ENCODE results near the gene LINC00237. TPM values are rescaled to one million over a fixed set of nuclear protein-coding genes. Genes with fewer than 3 reads are reported as not detected.

LINC00237 gene
- total and polyA plus RNA-seq, 9 of the 15 experiments (the other 6 are each of a cell fraction or from before 2014, with no cell fraction given): not detected

DNA sequence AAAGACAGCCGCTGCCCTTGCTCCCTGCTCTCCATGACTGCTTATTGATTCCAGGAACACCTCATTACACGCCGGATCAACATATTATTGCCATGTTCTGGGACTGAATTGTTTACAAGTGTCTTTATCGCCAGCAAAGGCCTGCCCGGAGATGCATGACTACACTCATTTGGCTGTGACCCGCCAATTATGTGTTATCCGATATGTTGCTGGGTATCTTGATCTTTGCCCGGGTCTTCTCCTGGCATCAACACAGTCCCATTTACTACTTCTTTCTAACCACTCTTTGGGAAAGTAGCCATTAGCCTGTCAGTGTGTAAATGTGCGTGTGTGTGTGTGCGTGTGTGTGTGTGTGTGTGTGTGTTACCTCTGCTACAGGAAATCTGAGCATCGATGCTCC lies 15.4 kb downstream of the LINC00237 start:
- Histone ChIP-seq H3K9ac (ENCODE audit: insufficient read depth in 1 of 2, low read depth in 2 of 2, low read length in 2 of 2) (no peak overlapping the region), H3K27ac (ENCODE audit: extremely low read depth, low read depth, low read length) (no peak overlapping the region), H3K4me2 (ENCODE audit: insufficient read depth, low read length) (no peak overlapping the region), H3K9me3 (replicated peaks; ENCODE audit: control insufficient read depth, insufficient read depth, low read depth, low read length) (no peaks in the 10 kb centered on the region), H3K4me1 (replicated peaks in 1 of 2; ENCODE audit: control insufficient read depth in 2 of 2, insufficient read depth in 2 of 2, low read length in 2 of 2) (no peaks in the 10 kb centered on the region; a peak in 1 of 5 replicates), H3K4me3 (no peak overlapping the region), H3K36me3 (ENCODE audit: control insufficient read depth, insufficient read depth, low read length) (no peaks in the 10 kb centered on the region), H3K27me3 (ENCODE audit: control insufficient read depth in 2 of 2, insufficient read depth in 2 of 2, low read length in 2 of 2) (peaks cover 5 to 8% of the 10 kb centered on the region in 2 experiments; a peak in 3 of 5 replicates), H4K20me1 (replicated peaks; ENCODE audit: control insufficient read depth, insufficient read depth, low read length) (no peaks in the 10 kb centered on the region), H2AFZ (ENCODE audit: low read depth, low read length) (no peak overlapping the region), H3K9me1 (ENCODE audit: control insufficient read depth, insufficient read depth, low read length) (no peaks in the 10 kb centered on the region), H3K79me2 (ENCODE audit: control insufficient read depth, insufficient read depth, low read length) (no peaks in the 10 kb centered on the region)
- DNase-seq (ENCODE audit: extremely low read depth in 1 of 4, low spot score in 3 of 4): no peak
- ChIA-PET CTCF (ENCODE audit: low intra/inter-chr PET ratio) (no interaction called here), POLR2A (no interaction called here)
- no peak for FAIRE-seq
- in situ Hi-C loops (cut with MboI): no loop called here
- no peak for ATAC-seq
- intact Hi-C loops (cut with micrococcal nuclease): no loop called here
- BruUV-seq (replicated peaks): no TSS peak
- WGBS (ENCODE audit: insufficient coverage, low coverage, missing lambda C conversion rate): 26% methylated on average over 11 of the region's 11 CpGs
- TF ChIP-seq, protein P1, sequence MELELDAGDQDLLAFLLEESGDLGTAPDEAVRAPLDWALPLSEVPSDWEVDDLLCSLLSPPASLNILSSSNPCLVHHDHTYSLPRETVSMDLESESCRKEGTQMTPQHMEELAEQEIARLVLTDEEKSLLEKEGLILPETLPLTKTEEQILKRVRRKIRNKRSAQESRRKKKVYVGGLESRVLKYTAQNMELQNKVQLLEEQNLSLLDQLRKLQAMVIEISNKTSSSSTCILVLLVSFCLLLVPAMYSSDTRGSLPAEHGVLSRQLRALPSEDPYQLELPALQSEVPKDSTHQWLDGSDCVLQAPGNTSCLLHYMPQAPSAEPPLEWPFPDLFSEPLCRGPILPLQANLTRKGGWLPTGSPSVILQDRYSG (tag; conservative IDR thresholded peaks at IDR 0.05; ENCODE audit: low read depth): no peak
- no peak for TF ChIP-seq ARID1B (IDR thresholded peaks at IDR 0.05)
- no peak for TF ChIP-seq SREBF1 (IDR thresholded peaks at IDR 0.05; ENCODE audit: borderline replicate concordance, low read depth, low read length)
- no peak for TF ChIP-seq FOXK1 (CRISPR knock-in tag; IDR thresholded peaks at IDR 0.05; ENCODE audit: borderline replicate concordance)
- TF ChIP-seq NONO (IDR thresholded peaks at IDR 0.05; ENCODE audit: low read depth in 2 of 2, low read length in 1 of 2): no peak
- no peak for TF ChIP-seq SMARCB1 (IDR thresholded peaks at IDR 0.05; ENCODE audit: insufficient read length, low read depth)
- no peak for TF ChIP-seq YBX1 (IDR thresholded peaks at IDR 0.05)
- TF ChIP-seq, protein P2, sequence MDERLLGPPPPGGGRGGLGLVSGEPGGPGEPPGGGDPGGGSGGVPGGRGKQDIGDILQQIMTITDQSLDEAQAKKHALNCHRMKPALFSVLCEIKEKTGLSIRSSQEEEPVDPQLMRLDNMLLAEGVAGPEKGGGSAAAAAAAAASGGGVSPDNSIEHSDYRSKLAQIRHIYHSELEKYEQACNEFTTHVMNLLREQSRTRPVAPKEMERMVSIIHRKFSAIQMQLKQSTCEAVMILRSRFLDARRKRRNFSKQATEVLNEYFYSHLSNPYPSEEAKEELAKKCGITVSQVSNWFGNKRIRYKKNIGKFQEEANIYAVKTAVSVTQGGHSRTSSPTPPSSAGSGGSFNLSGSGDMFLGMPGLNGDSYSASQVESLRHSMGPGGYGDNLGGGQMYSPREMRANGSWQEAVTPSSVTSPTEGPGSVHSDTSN (CRISPR knock-in tag; IDR thresholded peaks at IDR 0.05; ENCODE audit: low read depth): no peak
- TF ChIP-seq, protein P2 (tag; conservative IDR thresholded peaks at IDR 0.05; ENCODE audit: low read depth): no peak
- no peak for TF ChIP-seq ZBTB11 (CRISPR knock-in tag; IDR thresholded peaks at IDR 0.05)
- no peak for TF ChIP-seq HMG20B (CRISPR knock-in tag; IDR thresholded peaks at IDR 0.05)
- no peak for TF ChIP-seq HDAC2 (IDR thresholded peaks at IDR 0.05)
- TF ChIP-seq SUPT5H (IDR thresholded peaks at IDR 0.05): no peak
- TF ChIP-seq ASH1L (IDR thresholded peaks at IDR 0.05; ENCODE audit: borderline replicate concordance, low read depth, partially characterized antibody): no peak
